Measurements from ENCODE around the gene TBX4.

GRCh38 chr17:61440697-61441096 is 11.5 kb upstream of the TBX4 start:
- TF ChIP-seq SP2 (CRISPR knock-in tag; IDR thresholded peaks at IDR 0.05) (no peak), ARHGAP35 (CRISPR knock-in tag; IDR thresholded peaks at IDR 0.05; ENCODE audit: borderline replicate concordance) (no peak), NFIC (IDR thresholded peaks at IDR 0.05; ENCODE audit: low read length) (no peak), RAD21 (CRISPR knock-in tag; IDR thresholded peaks at IDR 0.05) (no peak), AHDC1 (CRISPR knock-in tag; IDR thresholded peaks at IDR 0.05; ENCODE audit: borderline replicate concordance) (no peak), ZKSCAN8 (CRISPR knock-in tag; IDR thresholded peaks at IDR 0.05; ENCODE audit: borderline replicate concordance) (no peak), ZNF274 (CRISPR knock-in tag; IDR thresholded peaks at IDR 0.05) (no peak), PAWR (CRISPR knock-in tag; IDR thresholded peaks at IDR 0.05; ENCODE audit: borderline replicate concordance) (no peak)
- TF ChIP-seq, protein P1, sequence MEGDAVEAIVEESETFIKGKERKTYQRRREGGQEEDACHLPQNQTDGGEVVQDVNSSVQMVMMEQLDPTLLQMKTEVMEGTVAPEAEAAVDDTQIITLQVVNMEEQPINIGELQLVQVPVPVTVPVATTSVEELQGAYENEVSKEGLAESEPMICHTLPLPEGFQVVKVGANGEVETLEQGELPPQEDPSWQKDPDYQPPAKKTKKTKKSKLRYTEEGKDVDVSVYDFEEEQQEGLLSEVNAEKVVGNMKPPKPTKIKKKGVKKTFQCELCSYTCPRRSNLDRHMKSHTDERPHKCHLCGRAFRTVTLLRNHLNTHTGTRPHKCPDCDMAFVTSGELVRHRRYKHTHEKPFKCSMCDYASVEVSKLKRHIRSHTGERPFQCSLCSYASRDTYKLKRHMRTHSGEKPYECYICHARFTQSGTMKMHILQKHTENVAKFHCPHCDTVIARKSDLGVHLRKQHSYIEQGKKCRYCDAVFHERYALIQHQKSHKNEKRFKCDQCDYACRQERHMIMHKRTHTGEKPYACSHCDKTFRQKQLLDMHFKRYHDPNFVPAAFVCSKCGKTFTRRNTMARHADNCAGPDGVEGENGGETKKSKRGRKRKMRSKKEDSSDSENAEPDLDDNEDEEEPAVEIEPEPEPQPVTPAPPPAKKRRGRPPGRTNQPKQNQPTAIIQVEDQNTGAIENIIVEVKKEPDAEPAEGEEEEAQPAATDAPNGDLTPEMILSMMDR (CRISPR knock-in tag; IDR thresholded peaks at IDR 0.05) = no peak
- TF ChIP-seq, protein P2, sequence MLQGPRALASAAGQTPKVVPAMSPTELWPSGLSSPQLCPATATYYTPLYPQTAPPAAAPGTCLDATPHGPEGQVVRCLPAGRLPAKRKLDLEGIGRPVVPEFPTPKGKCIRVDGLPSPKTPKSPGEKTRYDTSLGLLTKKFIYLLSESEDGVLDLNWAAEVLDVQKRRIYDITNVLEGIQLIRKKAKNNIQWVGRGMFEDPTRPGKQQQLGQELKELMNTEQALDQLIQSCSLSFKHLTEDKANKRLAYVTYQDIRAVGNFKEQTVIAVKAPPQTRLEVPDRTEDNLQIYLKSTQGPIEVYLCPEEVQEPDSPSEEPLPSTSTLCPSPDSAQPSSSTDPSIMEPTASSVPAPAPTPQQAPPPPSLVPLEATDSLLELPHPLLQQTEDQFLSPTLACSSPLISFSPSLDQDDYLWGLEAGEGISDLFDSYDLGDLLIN (CRISPR knock-in tag; IDR thresholded peaks at IDR 0.05; ENCODE audit: borderline replicate concordance) = no peak
- TF ChIP-seq, protein P3, sequence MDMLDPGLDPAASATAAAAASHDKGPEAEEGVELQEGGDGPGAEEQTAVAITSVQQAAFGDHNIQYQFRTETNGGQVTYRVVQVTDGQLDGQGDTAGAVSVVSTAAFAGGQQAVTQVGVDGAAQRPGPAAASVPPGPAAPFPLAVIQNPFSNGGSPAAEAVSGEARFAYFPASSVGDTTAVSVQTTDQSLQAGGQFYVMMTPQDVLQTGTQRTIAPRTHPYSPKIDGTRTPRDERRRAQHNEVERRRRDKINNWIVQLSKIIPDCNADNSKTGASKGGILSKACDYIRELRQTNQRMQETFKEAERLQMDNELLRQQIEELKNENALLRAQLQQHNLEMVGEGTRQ (IDR thresholded peaks at IDR 0.05; ENCODE audit: low read depth, low read length) = no peak
- TF ChIP-seq, protein P3 (CRISPR knock-in tag; IDR thresholded peaks at IDR 0.05; ENCODE audit: borderline replicate concordance) = no peak

All from HepG2 (cell line).